DOHH2 (cell line): ENCODE results near the gene MED25.

Experiments
- H3F3A ChIP-seq: fragments of 200-600 bp; sonication (generic), shearing (Covaris generic); 2 replicates; pipeline ENCODE4 v1.6.0; 2016; ENCODE audit warnings: antibody characterized with exemption, mild to moderate bottlenecking; ENCODE audit not compliant: control insufficient read depth, insufficient read depth
- H3K27ac ChIP-seq: fragments of 200-600 bp; sonication (generic); 2 replicates; pipeline ENCODE4 v1.5.1; 2014; ENCODE audit warnings: low read depth, mild to moderate bottlenecking, low read length, moderate library complexity
- H3K27me3 ChIP-seq: fragments of 200-600 bp; sonication (generic); 2 replicates; pipeline ENCODE4 v1.6.1; 2014; ENCODE audit warnings: mild to moderate bottlenecking, low read length, mixed read lengths; ENCODE audit not compliant: control insufficient read depth
- H3K36me3 ChIP-seq: fragments of 200-600 bp; sonication (generic); 2 replicates; pipeline ENCODE4 v1.6.1; 2014; ENCODE audit warnings: mild to moderate bottlenecking, low read length, moderate library complexity, mixed read lengths; ENCODE audit not compliant: control insufficient read depth
- H3K4me1 ChIP-seq: fragments of 200-600 bp; sonication (generic); 2 replicates; pipeline ENCODE4 v1.6.1; 2014; ENCODE audit warnings: mild to moderate bottlenecking, low read length, mixed read lengths; ENCODE audit not compliant: control insufficient read depth
- H3K4me2 ChIP-seq: fragments of 200-600 bp; sonication (generic); 2 replicates; pipeline ENCODE4 v1.6.0; 2014; ENCODE audit warnings: mild to moderate bottlenecking, low read length, moderate library complexity
- H3K4me3 ChIP-seq: fragments of 200-600 bp; sonication (generic); 2 replicates; pipeline ENCODE4 v1.5.1; 2014; ENCODE audit warnings: mild to moderate bottlenecking, low read length, mixed read lengths
- H3K79me2 ChIP-seq: fragments of 200-600 bp; sonication (generic); 2 replicates; pipeline ENCODE4 v1.6.1; 2014; ENCODE audit warnings: mild to moderate bottlenecking, low read length, mixed read lengths; ENCODE audit not compliant: control insufficient read depth
- H3K9me2 ChIP-seq: fragments of 200-600 bp; sonication (generic); replicated peaks from 2 replicates; pipeline ENCODE4 v1.6.1; 2014; ENCODE audit warnings: mild to moderate bottlenecking, low read length, mixed read lengths; ENCODE audit not compliant: control insufficient read depth
- H3K9me3 ChIP-seq: fragments of 200-600 bp; sonication (generic); 2 replicates; pipeline ENCODE4 v1.6.1; 2014; ENCODE audit warnings: antibody characterized with exemption, low read length, mixed read lengths; ENCODE audit not compliant: control insufficient read depth, insufficient read depth
- H4K20me1 ChIP-seq: fragments of 200-600 bp; sonication (generic); 2 replicates; pipeline ENCODE4 v1.6.0; 2014; ENCODE audit warnings: low read depth, mild to moderate bottlenecking, antibody characterized with exemption, low read length, moderate library complexity; ENCODE audit not compliant: control insufficient read depth, insufficient read depth
- CTCF ChIP-seq: fragments of 200-600 bp; sonication (generic); IDR thresholded peaks from one replicate; pipeline ENCODE4 v1.5.1; 2014; ENCODE audit warnings: antibody characterized with exemption, mild to moderate bottlenecking, low read depth, low read length; ENCODE audit not compliant: poor library complexity, severe bottlenecking
- EZH2phosphoT487 ChIP-seq: fragments of 200-600 bp; sonication (generic); IDR thresholded peaks from 2 replicates; pipeline ENCODE4 v1.6.1; 2017; ENCODE audit warnings: borderline replicate concordance, mild to moderate bottlenecking, antibody characterized with exemption, low read length, moderate library complexity, mixed read lengths

Gene MED25

GRCh38 chr19:49832556-49832955, 14.5 kb downstream of the MED25 start:
- Histone ChIP-seq H3K9me2 (no peaks in the 10 kb centered on the region), H3K4me1 (no peaks in the 10 kb centered on the region), H3K27ac (no peak overlapping the region), H3K4me2 (no peak overlapping the region), H3K27me3 (no peaks in the 10 kb centered on the region), H4K20me1 (0 out of 2 replicates have a peak, but pooled peaks cover 2% of the 10 kb centered on the region), H3K36me3 (peaks cover 92% of the 10 kb centered on the region), H3K4me3 (no peak overlapping the region), H3K9me3 (no peaks in the 10 kb centered on the region), H3K79me2 (peaks cover 16% of the 10 kb centered on the region), H3F3A (no peaks in the 10 kb centered on the region)
- TF ChIP-seq EZH2phosphoT487: no peak
- no peak for TF ChIP-seq CTCF

- TF ChIP-seq CTCF (no peak), EZH2phosphoT487 (no peak)
- Histone ChIP-seq H3K79me2 (peaks cover 9% of the 10 kb centered on the region), H3K4me3 (no peak overlapping the region), H3F3A (no peaks in the 10 kb centered on the region), H3K36me3 (peaks cover 95% of the 10 kb centered on the region), H3K4me2 (no peak overlapping the region), H3K27ac (no peak overlapping the region), H3K4me1 (no peaks in the 10 kb centered on the region), H3K9me3 (no peaks in the 10 kb centered on the region), H3K27me3 (no peaks in the 10 kb centered on the region), H3K9me2 (no peaks in the 10 kb centered on the region), H4K20me1 (0 out of 2 replicates have a peak, but pooled peaks cover 2% of the 10 kb centered on the region)
Observed at GRCh38 chr19:49833599-49833998, 15.5 kb downstream of the MED25 start.

- no peak overlapping the region for H3K4me3 ChIP-seq
- H3K9me3 ChIP-seq: no peaks in the 10 kb centered on the region
- H3K4me1 ChIP-seq: no peaks in the 10 kb centered on the region
- no peaks in the 10 kb centered on the region; the same call in 1 of the 2 replicates for H3K79me2 ChIP-seq
- TF ChIP-seq EZH2phosphoT487: no peak
- TF ChIP-seq CTCF: no peak
- H4K20me1 ChIP-seq: 0 out of 2 replicates have a peak, but pooled peaks cover 2% of the 10 kb centered on the region
- peaks cover 94% of the 10 kb centered on the region for H3K36me3 ChIP-seq
- H3K4me2 ChIP-seq: no peak overlapping the region
- H3K27ac ChIP-seq: no peak overlapping the region
- H3K27me3 ChIP-seq: no peaks in the 10 kb centered on the region
- H3F3A ChIP-seq: no peaks in the 10 kb centered on the region
- H3K9me2 ChIP-seq: no peaks in the 10 kb centered on the region
Observed at GRCh38 chr19:49835562-49835961, 17.5 kb downstream of the MED25 start.
